Ascending aorta (tissue), 2 donors: Measurements from ENCODE around the gene FLNC. TPM values are rescaled to one million over a fixed set of nuclear protein-coding genes. Genes with fewer than 3 reads are reported as not detected.

Experiments
- DNase-seq, 2 donors: peaks; one replicate each; pipeline ENCODE4 v3.0.0-alpha.2; 2019; ENCODE audit warnings: low spot score in 2 of 2
- H3K27ac ChIP-seq, 2 donors: fragments of 200-600 bp; sonication (generic); one replicate each; pipeline ENCODE4 v1.5.1; 2016 to 2017; ENCODE audit warnings: mild to moderate bottlenecking in 1 of 2
- H3K27me3 ChIP-seq: fragments of 200-600 bp; sonication (generic); one replicate; pipeline ENCODE4 v1.5.1; 2017
- H3K36me3 ChIP-seq, 2 donors: fragments of 200-600 bp; sonication (generic); one replicate each; pipeline ENCODE4 v1.5.1; 2016
- H3K4me1 ChIP-seq, 2 donors: fragments of 200-600 bp; sonication (generic); one replicate each; pipeline ENCODE4 v1.5.1; 2016 to 2017; ENCODE audit warnings: mild to moderate bottlenecking in 1 of 2
- H3K4me3 ChIP-seq, 2 donors: fragments of 200-600 bp; sonication (generic); one replicate each; pipeline ENCODE4 v1.5.1; 2016 to 2017; ENCODE audit warnings: mild to moderate bottlenecking in 1 of 2
- H3K9me3 ChIP-seq, 2 donors: fragments of 200-600 bp; sonication (generic); one replicate each; pipeline ENCODE4 v1.5.1; 2016
- intact Hi-C: fragments of 100-400 bp; cut with DNase I; formaldehyde crosslinking; loops from one replicate; pipeline ENCODE4 v1.15.1; 2023
- total RNA-seq: library from RNA; depleted of rRNA; stranded (reverse); fragments of >200 nt; gene quantifications from one replicate; pipeline ENCODE4 v1.1.0, GENCODE V29; 2016
- TF ChIP-seq, protein P1 (sequence below), 3 experiments: fragments of 200-600 bp in 2 of 3; fragments of 450-650 bp in 1 of 3; sonication (generic) in 2 of 3; IDR thresholded peaks; one replicate each; pipeline ENCODE4 v1.5.1; 2016 to 2019; ENCODE audit warnings: antibody characterized with exemption in 3 of 3, mild to moderate bottlenecking in 1 of 3, moderate library complexity in 1 of 3

The FLNC gene
- total RNA-seq, 1 donor from 2014 or later: 117 TPM

DNA sequence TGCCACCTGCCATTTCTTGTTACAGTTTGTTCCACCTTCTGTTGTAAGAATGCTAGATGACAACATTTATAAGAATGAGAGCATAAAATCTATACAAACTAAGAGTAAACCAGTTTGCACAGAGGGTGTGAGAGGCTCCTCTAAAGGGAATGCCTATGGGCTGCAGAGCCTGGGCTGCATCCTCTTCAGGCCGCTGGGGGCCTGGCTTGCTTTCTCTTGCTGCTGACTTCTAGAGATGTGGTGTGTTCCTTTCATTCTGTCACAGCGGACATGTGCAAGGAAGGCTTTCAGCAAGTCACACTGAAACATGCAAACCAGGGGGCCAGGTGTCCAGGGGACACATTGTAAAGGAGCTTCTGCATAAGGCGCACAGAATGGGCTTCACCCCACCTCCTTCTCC, 25.4 kb downstream of the FLNC start:
- peaks cover 66% of the 10 kb centered on the region in 2 donors for H3K36me3 ChIP-seq
- DNase-seq: no peak
- intact Hi-C loops: no loop called here
- no peak overlapping the region for H3K27ac ChIP-seq
- H3K27me3 ChIP-seq: no peaks in the 10 kb centered on the region
- TF ChIP-seq, protein P1, sequence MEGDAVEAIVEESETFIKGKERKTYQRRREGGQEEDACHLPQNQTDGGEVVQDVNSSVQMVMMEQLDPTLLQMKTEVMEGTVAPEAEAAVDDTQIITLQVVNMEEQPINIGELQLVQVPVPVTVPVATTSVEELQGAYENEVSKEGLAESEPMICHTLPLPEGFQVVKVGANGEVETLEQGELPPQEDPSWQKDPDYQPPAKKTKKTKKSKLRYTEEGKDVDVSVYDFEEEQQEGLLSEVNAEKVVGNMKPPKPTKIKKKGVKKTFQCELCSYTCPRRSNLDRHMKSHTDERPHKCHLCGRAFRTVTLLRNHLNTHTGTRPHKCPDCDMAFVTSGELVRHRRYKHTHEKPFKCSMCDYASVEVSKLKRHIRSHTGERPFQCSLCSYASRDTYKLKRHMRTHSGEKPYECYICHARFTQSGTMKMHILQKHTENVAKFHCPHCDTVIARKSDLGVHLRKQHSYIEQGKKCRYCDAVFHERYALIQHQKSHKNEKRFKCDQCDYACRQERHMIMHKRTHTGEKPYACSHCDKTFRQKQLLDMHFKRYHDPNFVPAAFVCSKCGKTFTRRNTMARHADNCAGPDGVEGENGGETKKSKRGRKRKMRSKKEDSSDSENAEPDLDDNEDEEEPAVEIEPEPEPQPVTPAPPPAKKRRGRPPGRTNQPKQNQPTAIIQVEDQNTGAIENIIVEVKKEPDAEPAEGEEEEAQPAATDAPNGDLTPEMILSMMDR (IDR thresholded peaks at IDR 0.05): no peak
- H3K4me1 ChIP-seq: peaks cover 8 to 21% of the 10 kb centered on the region in 2 donors
- H3K9me3 ChIP-seq: no peaks in the 10 kb centered on the region
- no peak overlapping the region for H3K4me3 ChIP-seq

DNA sequence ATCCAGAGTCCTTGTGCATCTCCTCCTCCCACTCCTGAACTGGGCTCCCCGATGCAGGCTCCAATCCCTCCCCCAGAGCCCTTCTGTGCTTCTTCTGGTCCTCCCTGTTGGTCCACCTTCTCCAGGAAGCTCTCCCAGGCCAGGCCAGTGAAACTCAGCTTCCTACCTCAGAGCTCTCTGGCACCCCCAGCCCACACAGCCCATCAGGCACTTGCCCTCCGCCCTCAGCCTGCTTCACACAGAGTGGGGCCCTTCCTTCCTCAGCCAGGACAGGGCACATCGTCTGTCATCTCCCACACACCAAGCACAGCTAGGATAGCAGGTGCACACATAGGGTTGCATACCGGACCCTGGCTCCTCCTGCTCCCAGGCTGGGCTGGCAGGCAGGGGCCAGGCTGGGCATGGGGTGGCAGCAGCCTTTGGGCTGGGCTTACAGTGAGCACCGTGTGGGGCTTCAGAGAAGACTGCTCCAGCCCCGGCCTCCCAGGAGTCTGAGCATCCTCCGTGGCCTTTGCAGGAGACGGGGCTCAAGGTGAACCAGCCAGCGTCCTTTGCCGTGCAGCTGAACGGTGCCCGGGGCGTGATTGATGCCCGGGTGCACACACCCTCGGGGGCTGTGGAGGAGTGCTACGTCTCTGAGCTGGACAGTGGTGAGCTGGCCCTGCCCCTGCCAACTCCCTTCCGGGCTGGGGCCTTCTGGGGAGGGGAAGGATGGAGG, 26.0 kb downstream of the FLNC start:
- Histone ChIP-seq H3K4me1 (peaks cover 8 to 21% of the 10 kb centered on the region in 2 donors), H3K27ac (peak overlapping the region in 1 of 2 donors; percentile 11), H3K9me3 (no peaks in the 10 kb centered on the region), H3K4me3 (no peak overlapping the region), H3K36me3 (peaks cover 60% of the 10 kb centered on the region in 2 donors), H3K27me3 (no peaks in the 10 kb centered on the region)
- intact Hi-C loops: no loop called here
- TF ChIP-seq, protein P1 (IDR thresholded peaks at IDR 0.05): no peak
- no peak for DNase-seq

DNA sequence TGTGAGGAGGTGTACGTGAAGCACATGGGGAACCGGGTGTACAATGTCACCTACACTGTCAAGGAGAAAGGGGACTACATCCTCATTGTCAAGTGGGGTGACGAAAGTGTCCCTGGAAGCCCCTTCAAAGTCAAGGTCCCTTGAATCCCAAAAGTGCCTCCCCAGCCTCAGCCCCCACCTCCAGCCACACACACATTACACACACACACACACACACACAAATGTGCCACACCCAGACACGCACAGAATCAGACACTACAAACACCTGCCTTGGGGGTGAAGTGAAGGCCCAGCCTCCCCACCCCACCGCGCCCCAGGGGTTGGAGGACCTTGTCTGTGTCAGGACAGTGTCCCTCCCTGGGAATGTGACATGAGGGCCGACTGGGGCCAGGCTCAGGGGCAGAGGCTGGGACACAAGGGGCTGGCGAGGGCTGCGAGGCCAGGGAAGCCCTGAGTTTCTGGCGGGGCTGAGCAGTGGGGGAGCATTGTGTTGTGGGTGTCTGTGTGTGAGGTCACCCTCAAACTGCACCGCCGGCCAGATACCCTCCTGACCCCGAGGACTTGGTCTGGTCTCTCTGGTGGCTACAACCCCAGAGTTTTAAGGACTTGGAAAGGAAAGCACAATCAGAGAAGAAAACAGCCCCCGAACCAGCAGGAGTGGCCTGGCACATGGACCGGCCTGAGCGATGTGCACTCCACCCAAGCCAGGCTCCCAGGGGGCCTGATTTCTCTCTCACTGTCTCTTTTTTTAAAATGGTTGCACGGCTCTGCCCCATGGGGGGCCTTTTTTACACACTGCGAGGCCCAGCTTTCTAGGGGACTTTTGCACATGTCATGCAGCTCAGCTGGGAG, 28.4 kb downstream of the FLNC start:
- Histone ChIP-seq H3K27ac (peak overlapping the region; percentile 74 to 82), H3K9me3 (no peaks in the 10 kb centered on the region), H3K36me3 (peaks cover 35 to 36% of the 10 kb centered on the region in 2 donors), H3K27me3 (no peaks in the 10 kb centered on the region), H3K4me1 (peaks cover 9 to 30% of the 10 kb centered on the region in 2 donors), H3K4me3 (no peak overlapping the region)
- TF ChIP-seq, protein P1 (IDR thresholded peaks at IDR 0.05): no peak
- intact Hi-C loops: no loop called here
- DNase-seq: no peak

DNA sequence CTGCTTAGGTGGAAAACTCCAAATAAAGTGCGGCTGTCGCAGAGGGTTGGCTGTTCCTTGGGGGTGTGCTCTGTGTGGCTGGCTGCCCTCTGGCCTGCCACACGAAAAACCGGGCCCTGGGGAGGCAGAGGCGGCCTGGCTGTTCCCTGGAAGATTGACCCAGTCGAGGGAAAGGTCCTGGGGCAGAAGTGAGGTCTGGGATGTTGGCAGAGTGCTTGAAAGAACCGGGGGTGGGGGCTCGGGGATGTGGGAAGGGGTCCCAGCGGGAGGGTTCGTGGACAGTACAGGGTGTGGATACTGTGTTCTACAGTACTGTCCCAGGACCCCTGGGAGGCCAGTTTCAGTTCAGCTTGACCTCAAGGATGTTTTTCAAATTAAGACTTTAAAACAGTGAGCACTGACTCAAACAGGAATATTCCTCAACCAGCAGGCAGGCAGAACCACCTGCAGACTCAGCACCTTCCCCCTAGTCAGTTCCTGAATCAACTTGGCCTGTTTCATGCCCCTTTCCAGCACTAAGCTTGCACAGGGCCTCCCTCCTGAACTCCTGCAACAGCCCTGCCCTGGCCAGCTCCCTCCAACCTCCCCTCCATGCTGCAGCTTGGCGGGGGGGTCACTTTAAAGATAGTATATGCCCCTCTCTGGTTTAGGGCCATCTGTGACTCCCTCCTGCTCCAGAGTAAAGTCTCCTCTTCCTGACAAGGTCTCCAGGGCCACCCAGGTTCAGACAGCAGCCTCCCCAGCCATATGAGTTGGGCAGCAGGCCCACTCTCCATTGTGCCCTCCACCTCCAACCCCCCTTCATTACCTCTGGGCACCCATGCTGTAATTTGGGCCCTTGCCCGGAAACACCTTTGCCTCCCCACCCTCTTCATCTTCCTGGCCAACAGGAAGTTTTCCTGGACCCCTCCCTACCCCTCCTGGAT, 29.3 kb downstream of the FLNC start:
- no peak overlapping the region for H3K4me3 ChIP-seq
- H3K9me3 ChIP-seq: no peaks in the 10 kb centered on the region
- peaks cover 12 to 38% of the 10 kb centered on the region in 2 donors for H3K4me1 ChIP-seq
- DNase-seq: no peak
- H3K27me3 ChIP-seq: no peaks in the 10 kb centered on the region
- intact Hi-C loops: loop anchor here (5.0 kb wide), 1 partner anchor 67 kb away; the partner anchor contains the start of gene CCDC136
- peaks cover 26 to 27% of the 10 kb centered on the region in 2 donors for H3K36me3 ChIP-seq
- TF ChIP-seq, protein P1 (IDR thresholded peaks at IDR 0.05): no peak
- H3K27ac ChIP-seq: peak overlapping the region; percentile 74 to 82
